ENCODE results near the gene TJP1.
"Not testable (repeated sequence)": the region's sequence is repeated elsewhere in the genome, so short reads cannot be mapped to it uniquely, and the experiment has no call there.

The TJP1 gene

GRCh38 chr15:29770796-29771195 lies 51.5 kb downstream of the TJP1 start:
- TF ChIP-seq, protein P1, sequence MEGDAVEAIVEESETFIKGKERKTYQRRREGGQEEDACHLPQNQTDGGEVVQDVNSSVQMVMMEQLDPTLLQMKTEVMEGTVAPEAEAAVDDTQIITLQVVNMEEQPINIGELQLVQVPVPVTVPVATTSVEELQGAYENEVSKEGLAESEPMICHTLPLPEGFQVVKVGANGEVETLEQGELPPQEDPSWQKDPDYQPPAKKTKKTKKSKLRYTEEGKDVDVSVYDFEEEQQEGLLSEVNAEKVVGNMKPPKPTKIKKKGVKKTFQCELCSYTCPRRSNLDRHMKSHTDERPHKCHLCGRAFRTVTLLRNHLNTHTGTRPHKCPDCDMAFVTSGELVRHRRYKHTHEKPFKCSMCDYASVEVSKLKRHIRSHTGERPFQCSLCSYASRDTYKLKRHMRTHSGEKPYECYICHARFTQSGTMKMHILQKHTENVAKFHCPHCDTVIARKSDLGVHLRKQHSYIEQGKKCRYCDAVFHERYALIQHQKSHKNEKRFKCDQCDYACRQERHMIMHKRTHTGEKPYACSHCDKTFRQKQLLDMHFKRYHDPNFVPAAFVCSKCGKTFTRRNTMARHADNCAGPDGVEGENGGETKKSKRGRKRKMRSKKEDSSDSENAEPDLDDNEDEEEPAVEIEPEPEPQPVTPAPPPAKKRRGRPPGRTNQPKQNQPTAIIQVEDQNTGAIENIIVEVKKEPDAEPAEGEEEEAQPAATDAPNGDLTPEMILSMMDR (IDR thresholded peaks at IDR 0.05; ENCODE audit: low read depth, low read length) = no peak
- no peak for DNase-seq (ENCODE audit: extremely low read depth, low read depth)

DNA sequence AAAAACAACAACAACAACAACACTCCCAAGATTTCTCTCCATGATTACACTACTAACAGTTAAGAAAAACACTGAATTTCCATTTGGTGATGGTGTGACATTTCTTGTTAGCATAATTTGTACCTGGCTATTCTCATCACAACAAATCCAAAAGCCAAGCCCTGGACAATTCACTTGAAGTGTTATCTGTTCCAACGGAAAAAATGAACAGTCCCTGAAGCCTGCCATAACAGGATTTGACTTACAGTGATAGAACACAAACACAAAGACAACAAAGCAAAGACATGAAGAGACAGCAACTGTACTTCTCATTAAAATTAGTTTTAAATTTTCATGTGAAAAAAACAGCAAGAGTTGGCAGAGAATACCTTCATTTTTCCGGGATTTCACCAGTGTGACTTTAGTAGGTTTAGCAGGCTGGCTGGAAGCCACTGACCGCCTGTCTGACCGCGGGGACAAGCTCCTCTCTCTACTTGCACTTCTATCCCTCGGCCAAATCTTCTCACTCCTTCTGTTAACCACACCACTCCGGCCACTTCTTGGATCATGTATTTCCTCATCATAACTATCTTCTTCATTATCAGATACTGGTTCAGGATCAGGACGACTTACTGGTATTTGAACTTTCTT lies 56.3 kb downstream of the TJP1 start:
- TF ChIP-seq, protein P1 (IDR thresholded peaks at IDR 0.05; ENCODE audit: low read depth, low read length) = no peak
- DNase-seq (ENCODE audit: extremely low read depth, low read depth) = no peak

GRCh38 chr15:29765234-29765841 lies 56.9 kb downstream of the TJP1 start:
- no peak for DNase-seq (ENCODE audit: extremely low read depth, low read depth)
- TF ChIP-seq, protein P1 (IDR thresholded peaks at IDR 0.05; ENCODE audit: low read depth, low read length) = no peak

DNA sequence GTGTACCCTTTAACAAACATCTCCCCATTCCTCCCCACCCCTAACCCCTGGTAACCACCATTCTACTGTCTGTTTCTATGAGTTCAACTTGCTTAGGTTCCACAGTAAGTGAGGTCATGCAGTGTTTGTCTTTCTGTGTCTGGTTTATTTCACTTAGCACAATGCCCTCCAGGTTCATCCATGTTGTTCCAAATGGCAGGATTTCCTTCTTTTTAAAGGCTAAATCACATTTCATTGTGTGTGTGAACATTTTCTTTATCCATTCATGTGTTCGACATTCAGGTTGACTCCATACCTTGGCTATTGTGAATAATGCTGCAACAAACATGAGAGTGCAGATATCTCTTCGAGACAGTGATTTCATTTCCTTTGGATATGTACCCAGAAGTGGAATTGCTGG lies 62.7 kb downstream of the TJP1 start:
- TF ChIP-seq, protein P1 (IDR thresholded peaks at IDR 0.05; ENCODE audit: low read depth, low read length) = no peak
- DNase-seq (ENCODE audit: extremely low read depth, low read depth) = no peak

DNA sequence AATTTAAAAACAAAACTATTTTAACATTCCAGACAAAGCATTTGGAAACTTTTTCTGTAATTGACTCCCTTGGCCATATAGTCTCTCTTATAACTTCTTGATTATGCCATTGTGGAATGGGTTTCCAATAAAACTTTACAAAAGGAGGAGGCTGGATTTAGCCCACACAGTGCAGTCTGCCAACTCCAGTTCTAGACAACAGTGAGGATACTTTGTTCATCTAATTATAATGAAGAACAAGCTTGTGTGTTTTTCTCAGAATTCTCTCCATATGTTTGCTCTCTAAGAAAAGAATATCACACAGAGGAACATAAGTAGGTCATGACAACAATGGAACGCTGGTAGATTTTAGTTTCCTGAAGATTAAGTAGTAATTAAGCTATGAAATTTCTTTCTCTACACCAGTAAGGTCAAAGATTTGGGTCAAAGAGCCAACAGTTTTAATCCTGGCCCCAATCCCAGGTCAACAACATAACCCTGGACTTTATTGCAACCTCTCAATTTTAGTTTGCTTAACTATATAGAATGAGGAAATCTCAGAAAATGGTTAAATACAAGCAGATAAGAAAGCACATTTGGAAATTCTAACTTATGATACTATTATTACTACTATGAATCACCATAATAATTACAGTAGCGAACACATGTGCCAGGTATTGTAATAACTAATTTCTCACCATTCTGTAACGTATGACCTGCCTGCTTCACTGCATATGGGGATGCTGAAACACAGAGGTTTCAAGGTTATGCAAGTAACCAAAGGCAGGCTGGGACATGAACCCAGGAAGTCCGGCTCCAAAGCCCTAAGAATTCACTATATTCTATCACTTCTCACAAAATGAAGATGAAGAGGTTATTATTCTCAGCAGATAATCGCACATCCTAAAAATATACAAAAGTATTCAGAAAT lies 65.7 kb downstream of the TJP1 start:
- DNase-seq (ENCODE audit: extremely low read depth, low read depth) = no peak
- TF ChIP-seq, protein P1 (IDR thresholded peaks at IDR 0.05; ENCODE audit: low read depth, low read length) = no peak

DNA sequence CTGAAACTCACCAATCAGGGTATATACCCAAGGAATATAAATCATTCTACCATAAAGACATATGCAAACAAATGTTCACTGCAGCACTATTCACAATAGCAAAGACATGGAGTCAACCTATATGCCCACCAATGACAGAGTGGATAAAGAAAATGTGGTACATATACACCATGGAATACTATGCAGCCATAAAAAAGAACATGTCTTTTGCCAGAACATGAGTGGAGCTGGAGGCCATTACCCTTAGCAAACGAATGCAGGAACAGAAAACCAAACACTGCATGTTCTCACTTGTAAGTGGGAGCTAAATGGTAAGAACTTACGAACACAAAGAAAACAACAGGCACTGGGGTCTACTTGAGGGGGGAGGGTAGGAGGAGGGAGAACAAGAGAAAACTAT lies 68.3 kb downstream of the TJP1 start:
- DNase-seq (ENCODE audit: extremely low read depth, low read depth) = not testable (repeated sequence)

DNA sequence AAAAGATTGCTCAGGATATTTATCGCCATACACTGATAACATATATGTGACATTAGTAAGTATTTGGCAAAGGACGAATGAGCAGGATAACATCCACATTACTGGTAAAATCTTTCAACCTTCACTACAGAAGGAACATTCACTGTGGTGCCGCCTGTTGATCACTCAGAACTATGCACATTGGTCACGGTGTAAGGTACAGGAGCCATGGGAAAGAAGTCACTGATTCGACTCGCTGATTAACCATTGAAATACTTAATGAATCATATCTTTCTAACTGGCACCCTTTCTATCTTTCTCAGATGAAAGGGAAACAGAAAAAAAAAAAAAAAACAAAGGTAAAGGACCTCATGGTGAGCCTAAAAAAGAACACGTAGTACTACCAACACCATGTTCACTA lies 68.8 kb downstream of the TJP1 start:
- DNase-seq (ENCODE audit: extremely low read depth, low read depth) = no peak
- TF ChIP-seq, protein P1 (IDR thresholded peaks at IDR 0.05; ENCODE audit: low read depth, low read length) = no peak
